GM19239 (cell line): ENCODE measurements around the gene DENND2C.
A peak's percentile ranks its signal among the peaks of the same experiment; 100 is the strongest.

ENCODE experiments used
- DNase-seq: peaks from one replicate; pipeline ENCODE4 v3.0.0; 2011; ENCODE audit warnings: low spot score; ENCODE audit not compliant: insufficient read length
- FAIRE-seq: peaks from 2 replicates; lab custom pipeline; 2011; peaks lifted over from hg19 to GRCh38; lab: Jason Lieb, UNC

The DENND2C gene, protein sequence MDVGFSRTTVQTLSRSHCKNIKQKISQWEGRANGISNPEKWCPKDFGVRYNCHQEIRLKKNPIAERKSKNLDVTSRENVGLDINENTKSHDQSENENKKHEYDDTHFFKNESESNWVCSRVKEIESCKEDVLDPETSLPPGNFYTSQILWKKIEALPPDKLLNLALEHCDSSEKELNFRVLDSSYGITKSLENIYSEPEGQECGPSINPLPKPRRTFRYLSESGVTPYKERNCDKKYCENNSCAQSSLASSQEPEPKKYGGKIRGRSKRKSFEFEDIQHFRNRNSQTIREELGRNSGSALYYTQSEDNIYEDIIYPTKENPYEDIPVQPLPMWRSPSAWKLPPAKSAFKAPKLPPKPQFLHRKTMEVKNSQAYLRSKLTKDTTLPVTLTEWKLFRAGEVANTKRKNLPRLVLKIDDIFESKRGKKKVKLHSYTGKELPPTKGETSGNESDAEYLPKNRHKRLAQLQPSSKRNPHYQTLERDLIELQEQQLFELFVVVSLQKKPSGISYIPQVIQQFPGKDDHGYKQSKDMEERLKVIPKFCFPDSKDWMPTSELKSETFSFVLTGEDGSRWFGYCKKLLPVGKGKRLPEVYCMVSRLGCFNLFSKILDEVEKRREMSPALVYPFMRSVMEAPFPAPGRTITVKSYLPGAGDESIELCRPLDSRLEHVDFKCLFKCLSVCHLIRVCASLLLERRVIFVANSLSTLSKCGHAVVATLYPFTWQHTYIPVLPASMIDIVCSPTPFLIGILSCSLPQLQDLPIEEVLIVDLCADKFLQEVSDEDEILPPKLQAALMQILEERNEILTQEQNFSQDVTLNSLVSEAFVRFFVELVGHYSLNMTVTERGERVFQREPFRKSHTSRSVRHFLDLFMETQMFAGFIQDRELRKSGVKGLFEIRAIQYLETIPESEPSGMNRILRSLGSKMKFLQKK

GRCh38 chr1:114669562-114670082, at the start of gene DENND2C:
TSS of gene DENND2C (minus strand) at chr1:114670049. CDS start at chr1:114625984, 44,065 bp downstream.
- DNase-seq, result no peak
- FAIRE-seq, result no peak

GRCh38 chr1:114719424-114719787, 49.6 kb upstream of the DENND2C start:
- DNase-seq, result no peak
- FAIRE-seq, result no peak

- no peak for DNase-seq
- no peak for FAIRE-seq
Observed at GRCh38 chr1:114718661-114719423, 49.0 kb upstream of the DENND2C start.

DNA sequence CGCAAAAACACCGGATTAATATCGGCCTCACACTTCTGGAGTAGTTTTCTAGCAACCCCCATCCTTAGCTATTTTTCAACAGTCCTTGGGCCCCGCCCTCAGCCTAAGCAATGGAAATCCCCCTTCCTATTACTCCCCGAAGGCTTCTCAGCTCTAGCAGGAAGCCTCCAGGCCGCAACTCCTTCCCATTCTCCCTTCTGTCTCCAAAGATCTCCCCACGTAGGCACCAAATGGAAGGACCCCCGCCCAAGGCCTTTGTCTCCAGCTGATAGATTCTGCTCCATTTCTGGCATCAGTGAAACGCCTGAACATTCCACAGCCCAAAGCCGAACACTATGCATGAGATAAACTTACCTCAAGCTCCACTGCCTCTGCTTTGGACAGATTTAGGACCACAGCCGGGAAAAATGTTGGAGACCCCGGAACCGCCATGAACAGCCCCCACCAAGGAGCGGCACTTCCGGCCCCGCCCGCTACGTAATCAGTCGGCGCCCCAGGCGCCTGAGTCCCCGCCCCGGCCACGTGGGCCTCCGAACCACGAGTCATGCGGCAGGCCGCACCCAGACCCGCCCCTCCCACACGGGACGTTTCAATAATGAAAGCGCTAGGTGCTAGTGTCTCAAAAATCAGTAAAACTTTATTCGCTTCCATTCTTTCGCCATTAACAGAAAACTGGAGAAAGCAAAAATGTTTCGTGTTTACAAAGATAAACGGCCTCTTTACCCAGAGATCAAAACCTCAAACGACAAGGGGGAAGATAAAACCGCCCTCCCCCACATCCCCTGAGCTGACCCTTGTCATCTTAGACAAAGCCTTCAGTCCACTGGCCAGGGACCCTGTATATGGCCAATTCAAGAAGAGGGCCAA, 46.7 kb upstream of the DENND2C start, which contains the start of gene NRAS:
Gene NRAS (minus strand): TSS at position 468 of the 867 bp plus-strand sequence. CDS start 611 bp downstream, outside the sequence.
- DNase-seq (peak; percentile 71), FAIRE-seq (peak; percentile 84)

- FAIRE-seq (no peak), DNase-seq (no peak)
Observed at GRCh38 chr1:114715952-114716303, 46.1 kb upstream of the DENND2C start.

DNA sequence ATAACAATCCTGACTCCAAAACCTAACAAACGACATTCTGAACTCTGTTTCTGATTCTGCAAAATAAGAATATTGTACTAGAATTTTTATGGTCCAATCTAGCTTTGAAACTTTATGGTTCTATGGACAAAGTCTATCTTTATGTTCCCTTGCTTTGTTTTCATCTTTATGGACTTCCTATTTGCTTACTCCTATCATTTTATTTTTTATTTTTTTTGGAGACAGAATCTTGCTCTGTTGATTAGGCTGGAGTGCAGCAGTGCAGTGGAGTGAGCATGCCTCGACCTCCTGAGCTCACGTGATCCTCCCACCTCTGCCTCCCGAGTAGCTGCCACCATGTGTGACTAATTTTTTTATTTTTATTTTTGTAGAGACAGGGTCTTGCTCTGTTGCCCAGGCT, 43.1 kb upstream of the DENND2C start:
- DNase-seq (no peak), FAIRE-seq (no peak)

- FAIRE-seq (no peak), DNase-seq (no peak)
Observed at GRCh38 chr1:114710360-114710759, 40.5 kb upstream of the DENND2C start.

GRCh38 chr1:114707604-114708003, 37.8 kb upstream of the DENND2C start:
- FAIRE-seq, result no peak
- no peak for DNase-seq

DNA sequence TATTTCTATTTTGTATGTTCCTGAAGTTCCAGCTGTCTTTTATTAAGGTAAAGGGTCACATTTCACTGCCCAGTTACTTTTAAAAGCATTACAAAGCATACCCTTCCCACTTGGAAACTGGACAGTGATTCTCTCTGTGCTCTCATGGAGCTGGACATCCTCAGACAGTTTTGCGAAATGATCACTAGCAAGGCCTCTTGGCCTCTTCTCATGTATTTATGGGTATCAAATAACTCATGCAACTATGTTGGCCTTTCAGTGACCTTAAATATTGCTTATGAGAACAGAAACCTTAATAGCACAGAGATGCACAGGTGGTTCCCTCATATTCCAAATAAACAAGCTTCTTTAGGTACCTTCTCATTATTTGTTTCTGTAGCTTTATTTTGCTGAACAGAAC, 33.4 kb upstream of the DENND2C start:
- no peak for DNase-seq
- FAIRE-seq, result peak; percentile 8

- FAIRE-seq (no peak), DNase-seq (no peak)
Observed at GRCh38 chr1:114702737-114703136, 32.9 kb upstream of the DENND2C start.

GRCh38 chr1:114701931-114702330, 32.1 kb upstream of the DENND2C start:
- DNase-seq (no peak), FAIRE-seq (no peak)

- DNase-seq (no peak), FAIRE-seq (no peak)
Observed at GRCh38 chr1:114700036-114700600, 30.3 kb upstream of the DENND2C start.

- DNase-seq (no peak), FAIRE-seq (no peak)
Observed at GRCh38 chr1:114696810-114697209, 27.0 kb upstream of the DENND2C start.

DNA sequence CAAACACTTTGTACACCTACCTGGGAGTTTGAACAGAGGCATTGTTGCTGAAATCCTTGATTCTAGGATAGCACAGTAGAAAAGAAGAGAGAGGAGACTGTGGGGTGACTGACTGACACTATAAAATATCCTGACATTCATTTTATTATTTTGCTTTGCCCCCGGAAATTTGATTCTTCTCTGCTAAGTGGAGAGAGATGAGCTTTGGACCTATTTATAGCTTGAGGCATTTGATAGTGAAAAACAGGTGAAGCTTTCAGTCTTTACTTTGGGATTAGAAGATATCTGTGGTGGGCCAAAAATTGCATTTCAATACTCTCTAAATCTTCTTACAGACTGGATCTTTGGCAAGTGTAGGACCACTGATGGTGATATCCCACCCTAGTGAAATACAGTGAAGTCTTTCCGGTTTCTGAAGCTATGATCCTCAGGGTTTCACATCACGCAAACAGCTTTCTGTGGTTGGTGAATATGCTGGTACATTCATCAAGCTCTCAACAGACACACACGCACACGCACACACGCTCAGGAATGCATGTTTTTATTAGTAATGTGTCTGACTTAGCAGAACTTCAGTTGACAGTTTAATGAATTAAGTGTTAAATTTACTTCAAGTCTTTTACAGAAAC, 25.7 kb upstream of the DENND2C start, which contains the start of gene AMPD1:
Gene AMPD1 (minus strand): TSS at position 117 of the 629 bp plus-strand sequence. CDS start 75 bp downstream, at position 42.
- FAIRE-seq (no peak), DNase-seq (no peak)

- no peak for FAIRE-seq
- no peak for DNase-seq
Observed at GRCh38 chr1:114694540-114695310, 24.9 kb upstream of the DENND2C start.

DNA sequence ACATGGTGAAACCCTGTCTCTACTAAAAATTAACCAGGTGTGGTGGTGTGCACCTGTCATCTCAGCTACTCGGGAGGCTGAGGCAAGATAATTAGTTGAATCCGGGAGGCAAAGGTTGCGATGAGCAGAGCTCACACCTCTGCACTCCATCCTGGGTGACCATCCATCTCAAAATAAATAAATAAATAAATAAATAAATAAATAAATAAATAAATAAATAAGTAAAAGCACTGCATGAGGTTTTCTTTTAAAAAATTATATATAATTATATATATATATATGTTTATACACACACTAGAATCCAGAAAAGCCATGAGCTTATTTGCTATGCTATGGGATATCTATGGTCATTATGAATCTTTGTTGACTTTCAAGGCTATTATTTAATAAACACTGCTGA, 23.1 kb upstream of the DENND2C start:
- no peak for FAIRE-seq
- DNase-seq, result no peak

DNA sequence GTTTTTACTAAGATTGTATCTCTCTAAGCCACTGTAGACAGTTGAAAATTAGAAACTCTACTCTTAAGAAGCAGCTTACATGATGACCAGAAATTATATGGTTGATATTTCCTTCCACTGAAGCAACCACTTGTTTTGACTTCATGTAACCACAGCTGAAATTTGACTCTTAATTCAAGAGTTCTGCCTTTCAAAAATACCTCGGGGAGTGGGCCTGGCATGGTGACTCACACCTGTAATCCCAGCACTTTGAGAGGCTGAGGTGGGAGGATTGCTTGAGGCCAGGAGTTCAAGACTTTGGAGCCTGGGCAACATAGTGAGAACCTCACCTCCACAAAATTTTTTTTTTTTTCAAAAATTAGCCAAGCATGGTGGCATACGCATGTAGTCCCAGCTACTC, 21.2 kb upstream of the DENND2C start:
- DNase-seq, result no peak
- FAIRE-seq, result no peak

GRCh38 chr1:114690148-114690547, 20.3 kb upstream of the DENND2C start:
- DNase-seq (no peak), FAIRE-seq (no peak)
